Esophagus squamous epithelium (tissue), 5 donors: Measurements from ENCODE around the gene SLBP. TPM values are rescaled to one million over a fixed set of nuclear protein-coding genes. Genes with fewer than 3 reads are reported as not detected.

Experiments
- DNase-seq: peaks from one replicate; lab custom pipeline; 2025; lab: John Stamatoyannopoulos, UW
- H3K27ac ChIP-seq, 4 donors: fragments of 200-600 bp; sonication (generic); one replicate each; pipeline ENCODE4 v1.5.1; 2016 to 2019; ENCODE audit warnings: mild to moderate bottlenecking in 1 of 4
- H3K27me3 ChIP-seq, 4 donors: fragments of 200-600 bp; sonication (generic); 1 replicate in 3 of 4; 2 replicates in 1 of 4; pipeline versions ENCODE4 v1.5.1 to v1.6.0; 2017 to 2021; ENCODE audit warnings: antibody characterized with exemption in 1 of 4
- H3K36me3 ChIP-seq, 3 donors: fragments of 200-600 bp; sonication (generic); one replicate each; pipeline ENCODE4 v1.5.1; 2016 to 2019
- H3K4me1 ChIP-seq, 3 donors: fragments of 200-600 bp; sonication (generic); one replicate each; pipeline ENCODE4 v1.5.1; 2017 to 2019
- H3K4me3 ChIP-seq, 4 donors: fragments of 200-600 bp; sonication (generic); 1 replicate in 3 of 4; 2 replicates in 1 of 4; pipeline ENCODE4 v1.5.1; 2016 to 2019; ENCODE audit warnings: mild to moderate bottlenecking in 2 of 4, moderate library complexity in 1 of 4
- H3K9me3 ChIP-seq, 3 donors: fragments of 200-600 bp; sonication (generic); one replicate each; pipeline ENCODE4 v1.5.1; 2016 to 2019
- CTCF ChIP-seq, 6 experiments: fragments of 450-650 bp in 4 of 6; fragments of 200-600 bp in 2 of 6; sonication (generic) in 2 of 6; IDR thresholded peaks; one replicate each; pipeline ENCODE4 v1.5.1; 2016 to 2019; ENCODE audit warnings: antibody characterized with exemption in 6 of 6, mild to moderate bottlenecking in 4 of 6, moderate library complexity in 4 of 6
- POLR2A ChIP-seq, 4 donors: fragments of 450-650 bp; IDR thresholded peaks; one replicate each; pipeline ENCODE4 v1.6.1; 2017; ENCODE audit warnings: antibody characterized with exemption in 4 of 4, mild to moderate bottlenecking in 4 of 4, moderate library complexity in 3 of 4
- WGBS, 2 donors: methylation state at CpG; one replicate each; pipeline ENCODE4 v1.1.5; 2018; 5-methylcytosine and 5-hydroxymethylcytosine counted together
- intact Hi-C: fragments of 100-400 bp; cut with DNase I; formaldehyde crosslinking; loops from one replicate; pipeline ENCODE4 v1.15.0; 2022
- total RNA-seq, 4 donors: library from RNA; depleted of rRNA; stranded (reverse); fragments of >200 nt; gene quantifications; one replicate each; pipeline ENCODE4 v1.1.0, GENCODE V29; 2016
- donor health status: DM: yes; HTN: yes; CAD: no.

The SLBP gene
- total RNA-seq, 4 donors from 2014 or later, result 32.4 to 60.1 (median 48.6) TPM

GRCh38 chr4:1652088-1652487 lies 60.0 kb downstream of the SLBP start:
- intact Hi-C loops, result no loop called here
- peaks cover 0 to 6% (median 0%) of the 10 kb centered on the region in 3 donors for H3K36me3 ChIP-seq

GRCh38 chr4:1651609-1652008 lies 60.5 kb downstream of the SLBP start:
- no peaks in the 10 kb centered on the region for H3K27me3 ChIP-seq
- 70 to 81% methylated on average over 6 to 13 of the region's 13 CpGs for WGBS, 2 donors
- no peak overlapping the region for H3K4me3 ChIP-seq
- no peaks in the 10 kb centered on the region for H3K9me3 ChIP-seq
- H3K27ac ChIP-seq, result no peak overlapping the region
- peaks cover 0 to 6% (median 0%) of the 10 kb centered on the region in 3 donors for H3K36me3 ChIP-seq
- no peak for TF ChIP-seq CTCF (IDR thresholded peaks at IDR 0.05)
- TF ChIP-seq POLR2A (IDR thresholded peaks at IDR 0.05), result no peak
- intact Hi-C loops, result no loop called here
- no peak for DNase-seq
- H3K4me1 ChIP-seq, result no peaks in the 10 kb centered on the region

More at GRCh38 chr4:1652088-1652487, 60.0 kb downstream of the SLBP start:
- Histone ChIP-seq H3K27me3 (no peaks in the 10 kb centered on the region), H3K27ac (no peak overlapping the region), H3K4me1 (no peaks in the 10 kb centered on the region), H3K4me3 (no peak overlapping the region), H3K9me3 (no peaks in the 10 kb centered on the region)
- WGBS, 2 donors, result 94 to 96% methylated on average over 13 of the region's 13 CpGs
- no peak for DNase-seq
- no peak for TF ChIP-seq POLR2A (IDR thresholded peaks at IDR 0.05)
- TF ChIP-seq CTCF (IDR thresholded peaks at IDR 0.05), result no peak

GRCh38 chr4:1648962-1649361 lies 63.2 kb downstream of the SLBP start:
- no peak overlapping the region for H3K4me3 ChIP-seq
- intact Hi-C loops, result no loop called here
- 83 to 87% methylated on average over 3 of the region's 3 CpGs for WGBS, 2 donors
- no peak overlapping the region for H3K27ac ChIP-seq
- H3K9me3 ChIP-seq, result no peaks in the 10 kb centered on the region
- peaks cover 0 to 14% (median 8%) of the 10 kb centered on the region in 3 donors for H3K4me1 ChIP-seq
- no peaks in the 10 kb centered on the region for H3K27me3 ChIP-seq
- TF ChIP-seq POLR2A (IDR thresholded peaks at IDR 0.05) (no peak), CTCF (IDR thresholded peaks at IDR 0.05) (no peak)
- no peaks in the 10 kb centered on the region for H3K36me3 ChIP-seq
- DNase-seq, result no peak

GRCh38 chr4:1647432-1647831 lies 64.7 kb downstream of the SLBP start:
- intact Hi-C loops, result no loop called here
- H3K27ac ChIP-seq, result no peak overlapping the region
- WGBS, 2 donors, result 66 to 90% methylated on average over 8 to 19 of the region's 19 CpGs
- H3K4me1 ChIP-seq, result peaks cover 0 to 14% (median 8%) of the 10 kb centered on the region in 3 donors
- DNase-seq, result no peak
- H3K36me3 ChIP-seq, result no peaks in the 10 kb centered on the region
- no peak for TF ChIP-seq CTCF (IDR thresholded peaks at IDR 0.05)
- no peak for TF ChIP-seq POLR2A (IDR thresholded peaks at IDR 0.05)
- no peaks in the 10 kb centered on the region for H3K9me3 ChIP-seq
- no peak overlapping the region for H3K4me3 ChIP-seq
- H3K27me3 ChIP-seq, result no peaks in the 10 kb centered on the region

- TF ChIP-seq CTCF (IDR thresholded peaks at IDR 0.05) (no peak), POLR2A (IDR thresholded peaks at IDR 0.05) (no peak)
- no peaks in the 10 kb centered on the region for H3K36me3 ChIP-seq
- DNase-seq, result no peak
- H3K4me1 ChIP-seq, result peaks cover 0 to 14% (median 8%) of the 10 kb centered on the region in 3 donors
- H3K9me3 ChIP-seq, result no peaks in the 10 kb centered on the region
- H3K27me3 ChIP-seq, result no peaks in the 10 kb centered on the region
- no peak overlapping the region for H3K27ac ChIP-seq
- intact Hi-C loops, result no loop called here
- no peak overlapping the region for H3K4me3 ChIP-seq
- 88 to 91% methylated on average over 5 to 7 of the region's 7 CpGs for WGBS, 2 donors
Measured at GRCh38 chr4:1646690-1647089, 65.4 kb downstream of the SLBP start.
